GM18520 (cell line): ENCODE data around the gene IGFL4.

Source experiments
- ATAC-seq: cut with Tn5 transposase; IDR thresholded peaks from one replicate; pipeline ENCODE4 v1.9.1; 2021; ENCODE audit not compliant: unreplicated experiment

Gene IGFL4

DNA sequence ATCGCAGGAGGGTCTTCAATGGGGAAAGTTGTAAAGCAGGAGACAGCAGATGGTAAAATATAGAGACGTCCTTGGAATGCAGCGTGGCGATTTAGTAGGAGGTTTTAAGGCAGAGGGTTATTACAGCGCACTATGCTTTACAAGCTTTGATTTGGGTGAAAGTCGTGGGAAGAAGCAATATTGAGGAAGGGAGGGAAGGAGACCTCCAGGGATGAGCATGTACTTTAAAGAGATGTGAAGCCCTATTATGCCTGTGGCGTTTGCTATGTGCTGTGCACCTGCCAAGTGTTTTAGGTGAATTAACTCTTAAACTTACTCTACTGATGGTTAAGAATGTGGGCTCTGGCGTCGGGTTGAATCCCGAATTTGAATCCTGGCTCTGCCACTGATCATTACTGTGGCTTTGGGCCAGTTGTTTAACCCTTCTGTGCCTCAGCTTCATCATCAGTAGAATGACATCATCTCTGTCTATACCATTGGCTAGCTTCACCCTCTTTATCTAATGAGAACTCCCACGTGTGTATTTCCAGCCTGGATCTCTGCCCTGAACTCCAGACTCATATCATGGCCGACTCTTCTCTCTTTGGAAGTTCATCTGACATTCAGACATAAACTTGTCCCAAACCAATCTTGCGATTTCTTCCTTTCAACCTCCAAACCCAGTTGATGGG is 45.0 kb downstream of the IGFL4 start:
- no peak for ATAC-seq

DNA sequence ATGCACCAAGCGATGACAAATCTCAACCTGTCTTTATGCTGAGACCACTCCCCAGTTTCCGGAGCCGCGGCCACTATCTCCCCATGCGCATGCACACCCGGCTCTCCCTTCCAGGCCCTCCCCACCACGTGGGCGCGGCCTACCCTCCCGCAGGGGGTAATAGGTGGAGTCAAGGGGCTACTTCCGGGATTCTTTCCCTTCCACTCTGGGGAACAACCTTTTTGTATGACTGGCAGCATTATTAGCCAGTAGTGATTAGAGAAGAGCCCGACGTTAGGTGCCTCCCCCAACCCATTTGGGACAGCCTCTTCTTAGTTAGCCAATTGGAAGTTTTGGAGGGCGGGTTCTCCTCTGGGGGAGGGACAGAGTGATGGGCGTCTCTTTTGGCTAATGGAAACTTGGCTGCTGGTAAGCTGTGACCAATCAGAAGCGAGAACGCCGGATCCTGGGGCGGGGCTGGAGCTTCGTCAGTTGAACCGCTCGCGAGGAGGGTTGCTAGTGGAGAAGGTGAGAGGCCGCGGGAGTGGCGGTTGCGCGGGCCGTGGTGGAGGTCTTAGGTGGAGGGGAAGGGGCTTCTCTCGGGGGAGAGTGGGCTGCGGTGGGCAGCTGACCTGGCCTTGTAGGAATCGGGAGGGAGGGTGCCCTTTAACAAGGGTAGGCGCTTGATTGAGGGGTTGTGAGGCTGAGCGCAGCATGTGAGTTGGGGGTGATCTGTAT is 45.6 kb downstream of the IGFL4 start, which contains the start of gene CCDC61:
CCDC61 (plus strand) TSS at position 470 of the 717 bp plus-strand sequence. CDS start 7,552 bp downstream, outside the sequence.
- ATAC-seq, result peak; percentile 99

DNA sequence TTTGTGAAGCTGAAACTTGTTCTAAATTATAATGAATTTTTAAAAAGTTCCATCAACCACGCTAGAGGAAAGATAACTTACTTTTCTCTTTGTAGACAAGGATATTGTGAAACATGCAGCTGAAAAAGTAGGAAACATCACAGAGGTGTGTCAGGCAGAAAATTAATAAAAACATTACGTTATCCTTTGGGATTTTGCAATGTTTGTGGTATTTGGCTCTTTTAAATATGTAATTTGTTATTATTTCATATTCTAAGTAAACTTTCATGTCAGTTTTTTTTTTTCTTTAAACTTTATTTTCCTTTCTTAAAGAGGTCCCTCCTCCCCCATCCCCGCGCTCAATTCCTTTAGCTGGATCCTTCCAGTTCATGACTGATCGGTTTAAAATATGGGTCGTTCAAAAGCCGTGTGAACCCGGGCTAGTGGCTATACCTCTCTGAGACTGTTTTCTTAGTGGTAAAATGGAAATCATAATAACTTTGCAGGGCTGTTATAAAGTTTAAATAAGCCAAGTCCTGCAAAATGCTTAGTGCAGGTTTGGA is 46.3 kb downstream of the IGFL4 start:
- ATAC-seq, result no peak

DNA sequence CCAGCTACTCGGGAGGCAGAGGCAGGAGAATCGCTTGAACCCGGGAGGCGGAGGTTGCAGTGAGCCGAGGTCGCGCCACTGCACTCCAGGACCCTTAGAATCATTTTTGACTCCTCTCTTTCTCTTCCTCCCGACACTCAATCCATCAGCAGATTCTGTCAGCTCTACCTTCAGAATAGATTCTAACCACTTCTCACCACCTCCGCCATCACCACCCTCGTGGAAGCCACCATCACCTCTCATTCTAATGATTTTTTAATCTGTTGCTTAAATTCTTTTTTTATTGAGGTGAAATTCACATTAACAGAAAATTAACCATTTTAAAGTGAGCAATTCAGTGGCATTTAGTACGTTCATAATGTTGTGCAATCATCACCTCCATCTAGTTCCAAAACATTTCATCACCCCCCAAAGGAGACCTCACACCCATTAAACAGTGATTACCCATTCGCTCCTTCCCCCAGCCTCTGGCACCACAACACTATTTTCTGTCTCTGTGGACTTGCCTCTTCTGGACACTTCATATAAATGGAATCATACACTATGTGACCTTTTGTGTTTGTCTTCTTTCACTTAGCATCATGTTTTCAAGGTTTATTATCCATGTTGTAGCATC is 50.6 kb downstream of the IGFL4 start:
- no peak for ATAC-seq
